Activated CD4-positive, alpha-beta T cell treated with anti-CD3 and anti-CD28 coated beads, Interleukin-2, amount 50 U/mL, for 4 hours (primary cell): ENCODE measurements around the gene GNAQ.

Experiments
- DNase-seq, 2 experiments: peaks; one replicate each; pipeline ENCODE4 v3.0.0-alpha.2; 2020

The GNAQ gene

DNA sequence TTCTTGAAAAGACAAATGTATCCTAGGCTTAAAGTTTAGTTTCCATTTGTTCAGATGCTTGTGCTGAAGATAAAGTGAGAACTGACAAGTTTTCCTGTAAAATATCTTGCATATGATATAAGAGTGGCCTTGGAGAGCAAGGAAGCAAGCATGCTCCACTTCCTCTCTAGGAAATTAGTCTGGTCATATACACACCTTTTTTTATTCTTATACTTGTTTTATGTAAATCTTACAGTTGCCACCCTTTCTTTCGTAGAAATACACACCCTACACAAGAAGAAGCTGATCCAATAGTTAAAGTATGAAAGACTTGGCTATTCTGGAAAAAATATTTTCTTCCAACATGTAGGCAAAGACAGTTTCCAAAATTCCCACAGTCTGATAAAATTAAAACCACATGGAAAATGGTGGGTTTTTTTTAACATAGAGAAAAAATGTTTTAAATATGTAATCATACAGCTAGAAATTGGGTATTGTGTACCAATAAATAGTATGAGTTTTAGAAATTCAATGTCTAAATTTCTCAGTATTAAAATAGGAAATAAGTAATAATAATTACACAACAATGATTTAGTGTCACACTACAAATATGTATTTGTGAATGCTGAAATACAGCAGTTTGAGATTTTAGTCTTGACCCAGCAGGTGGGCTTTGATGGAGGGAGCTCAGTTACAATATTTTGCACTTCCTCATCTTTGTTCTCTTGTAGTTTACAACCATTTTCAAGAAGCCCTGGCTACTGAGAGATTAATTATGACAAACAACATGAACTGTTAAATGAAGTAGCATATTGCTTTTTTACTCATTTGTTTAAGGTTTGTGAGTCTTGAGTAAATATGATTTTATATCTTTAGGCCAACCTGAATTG lies 197.8 kb downstream of the GNAQ start:
- no peak for DNase-seq

DNA sequence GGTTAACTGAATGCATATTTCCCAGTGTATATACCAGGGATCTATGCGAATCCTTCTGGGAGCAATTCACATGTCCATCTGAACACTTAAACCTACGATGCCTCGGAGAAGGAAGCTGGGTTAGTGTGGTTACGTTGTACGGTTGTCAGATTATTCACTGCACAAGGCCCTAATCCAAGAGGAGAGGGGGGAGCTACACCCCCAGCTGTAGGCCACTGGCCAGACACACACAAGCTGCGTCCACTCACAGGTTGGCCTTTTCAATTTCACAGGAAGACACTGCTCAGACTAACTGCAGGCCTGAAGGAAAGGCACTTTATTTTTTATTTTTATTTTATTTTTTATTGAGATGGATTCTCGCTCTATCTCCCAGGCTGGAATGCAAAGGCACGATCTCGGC lies 199.0 kb downstream of the GNAQ start:
- no peak for DNase-seq

DNA sequence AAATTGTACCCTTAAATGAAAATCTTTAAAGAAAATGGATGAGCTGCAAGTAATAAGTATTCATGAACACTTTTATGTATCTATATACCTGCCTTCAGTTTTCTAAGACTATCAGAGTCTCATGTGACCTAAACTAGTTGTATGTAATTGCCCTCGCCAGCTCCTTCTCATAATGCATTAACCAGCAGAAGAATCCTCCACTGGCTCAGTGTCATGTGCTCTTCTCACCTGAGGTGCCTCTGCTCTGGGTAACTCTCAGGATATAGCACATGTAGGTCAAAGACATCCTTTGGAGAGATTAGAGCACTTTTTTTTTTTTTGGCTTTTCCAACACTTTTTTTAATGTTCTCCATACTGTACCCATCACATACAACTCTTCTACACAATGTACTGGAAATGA lies 199.8 kb downstream of the GNAQ start:
- DNase-seq, result no peak

DNA sequence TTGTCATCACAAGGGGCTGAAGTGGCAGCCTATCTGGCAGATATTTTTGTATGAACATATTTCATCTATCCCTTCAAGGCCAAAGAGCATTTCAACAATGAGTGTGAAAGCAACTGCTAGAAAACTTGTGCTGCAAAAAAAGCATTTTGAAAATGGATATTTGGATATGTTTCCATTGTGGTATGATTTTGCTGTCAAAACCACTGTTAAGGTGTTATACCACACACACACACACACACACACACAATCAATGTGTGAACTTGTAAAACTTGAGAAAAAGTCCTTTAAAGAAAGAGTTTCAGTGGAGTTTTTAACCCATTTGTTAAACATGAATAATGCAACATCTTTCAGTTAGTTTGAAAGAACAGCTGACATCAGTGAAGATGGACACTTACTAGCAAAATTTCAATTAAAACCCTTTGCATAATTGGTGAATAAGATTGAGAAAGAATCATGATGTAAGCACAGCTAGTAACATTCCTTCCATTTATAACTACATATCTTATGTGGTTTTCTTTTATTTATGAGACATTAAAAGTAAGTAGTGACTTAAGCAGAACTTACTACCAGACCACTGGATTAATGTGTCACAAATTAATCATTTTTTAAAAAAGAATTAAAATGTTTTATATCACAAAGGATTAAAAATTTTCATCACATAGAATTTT lies 200.9 kb downstream of the GNAQ start:
- no peak for DNase-seq

DNA sequence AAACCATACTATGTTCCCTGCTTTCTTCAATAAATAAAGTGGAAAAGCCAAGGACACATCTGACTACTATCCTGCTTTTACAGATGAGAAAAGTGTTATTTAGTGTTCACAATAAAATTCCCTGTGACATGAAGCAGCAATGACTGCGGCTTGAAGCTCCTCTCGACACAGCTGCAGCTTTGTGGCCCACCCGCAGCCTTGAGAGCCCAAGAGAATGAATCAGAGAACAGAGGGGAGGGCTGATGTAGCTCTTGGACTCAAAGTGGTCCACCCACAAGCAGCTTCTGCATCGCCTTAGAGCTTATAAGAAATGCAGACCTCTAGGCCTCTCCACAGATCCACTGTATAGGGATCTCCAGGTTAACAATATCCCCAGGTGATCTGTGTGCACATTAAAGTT lies 202.2 kb downstream of the GNAQ start:
- DNase-seq, result no peak

DNA sequence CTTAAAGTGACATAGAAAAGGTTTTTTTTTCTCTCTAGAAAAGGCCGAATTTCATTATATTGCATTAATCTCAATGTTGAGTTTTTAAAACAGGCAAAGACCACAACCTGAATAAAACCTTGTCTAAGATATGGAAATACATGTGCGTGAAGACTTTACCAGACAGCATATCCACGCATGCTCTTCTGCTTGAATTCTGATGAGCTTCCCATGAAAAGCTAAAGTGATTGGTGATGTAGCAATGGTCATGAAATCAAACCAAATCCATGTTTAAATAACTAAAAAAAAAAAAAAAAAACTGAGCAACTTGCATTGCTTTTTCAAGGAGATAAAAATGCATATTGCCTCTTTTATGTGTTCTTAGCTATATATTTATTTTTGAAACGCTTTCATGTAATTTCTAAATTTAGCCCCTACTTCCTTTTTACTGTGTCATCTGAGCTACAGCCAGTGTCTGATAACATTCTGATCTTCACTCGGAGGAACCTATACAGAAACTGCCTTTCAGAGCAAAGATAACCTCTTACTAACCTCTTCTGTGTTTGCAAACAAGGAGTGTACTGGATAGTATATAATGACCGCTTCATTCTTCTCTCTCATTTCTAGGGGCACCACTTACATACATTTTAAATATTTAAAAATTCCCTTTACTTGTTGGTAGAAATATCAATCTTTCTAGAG lies 204.4 kb downstream of the GNAQ start:
- no peak for DNase-seq

DNA sequence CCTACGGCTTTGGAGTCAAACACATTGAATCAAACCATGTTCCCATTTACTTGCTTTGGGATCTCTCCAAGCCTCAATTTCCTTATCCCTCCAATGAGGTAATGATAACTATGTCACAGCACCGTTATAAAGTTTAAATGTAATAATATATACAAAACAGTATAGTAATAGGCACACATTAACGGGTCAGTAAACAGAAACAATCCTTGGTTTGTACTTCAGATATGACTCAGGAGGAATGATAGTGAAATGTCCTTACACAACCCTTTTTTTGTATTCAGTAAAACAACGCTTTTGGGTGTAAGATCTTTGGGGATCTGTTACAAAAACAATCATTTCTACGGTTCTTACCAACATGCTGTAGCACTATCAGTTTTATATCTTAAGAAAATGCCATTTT lies 205.0 kb downstream of the GNAQ start:
- no peak for DNase-seq

DNA sequence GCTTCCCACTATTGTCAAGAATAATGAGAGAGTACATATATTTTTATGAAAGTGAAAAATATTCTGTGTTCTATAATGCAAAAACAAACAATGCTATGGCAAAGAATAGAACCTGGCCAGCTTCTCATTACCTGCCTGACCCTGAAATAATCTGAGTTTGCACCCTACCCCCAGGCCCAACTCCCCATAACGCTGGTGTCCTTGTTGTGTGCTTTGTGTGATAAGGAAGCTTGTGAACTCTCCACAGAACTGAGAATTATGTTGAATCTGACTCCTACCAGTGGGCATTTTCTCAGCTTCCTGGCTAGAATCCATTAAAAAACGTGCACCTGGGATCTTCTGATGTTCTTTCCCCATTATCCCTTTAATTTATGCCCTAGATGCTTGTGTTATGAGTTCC lies 205.5 kb downstream of the GNAQ start:
- no peak for DNase-seq

DNA sequence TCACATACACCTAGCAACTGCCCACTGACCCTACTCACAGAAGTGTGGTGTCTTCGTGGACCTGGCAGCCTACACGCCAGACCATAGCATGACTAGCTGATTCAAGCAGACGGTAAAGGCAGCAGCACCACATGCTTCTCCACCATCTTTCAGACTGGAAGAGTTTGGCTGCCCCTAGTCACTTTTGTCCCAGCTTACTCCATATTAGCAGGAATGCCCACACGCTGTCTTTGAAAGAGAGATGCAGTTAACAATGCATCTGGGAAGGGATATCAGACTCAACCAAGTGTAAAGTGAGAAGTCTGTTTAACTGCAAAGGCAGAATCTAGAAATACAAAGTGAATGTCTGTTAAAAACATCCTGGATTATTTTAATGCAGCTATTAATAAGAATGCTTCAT lies 206.2 kb downstream of the GNAQ start:
- DNase-seq, result no peak

DNA sequence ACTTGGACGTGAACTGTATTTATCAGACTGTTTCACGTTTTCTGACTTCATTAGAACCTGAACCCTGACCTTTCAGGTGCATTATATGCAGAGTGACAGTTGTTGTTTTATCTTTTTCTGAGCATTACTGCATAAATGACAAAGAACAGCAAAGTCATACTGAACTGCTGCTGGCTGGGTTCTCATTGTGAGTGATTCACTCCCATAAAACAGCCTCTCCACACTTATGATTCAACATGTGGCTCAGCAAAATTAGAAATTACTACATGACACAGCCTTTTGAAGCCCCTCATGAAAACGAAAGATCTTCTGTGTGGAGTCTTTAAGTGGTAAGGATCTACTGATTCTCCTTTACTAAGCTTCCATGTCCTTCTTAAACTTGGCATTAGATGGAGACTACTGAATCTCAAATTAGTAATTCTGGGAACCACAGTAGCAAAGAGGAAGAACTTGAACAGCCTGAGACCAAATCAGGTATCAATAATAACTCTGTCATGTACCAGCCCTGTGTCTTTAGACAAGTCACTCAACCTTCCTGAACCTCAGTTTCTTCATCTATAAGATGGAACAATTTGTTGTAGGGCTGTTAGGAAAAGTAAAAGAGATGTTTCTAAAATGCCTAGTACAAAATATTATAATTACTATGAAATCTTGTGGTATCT lies 211.2 kb downstream of the GNAQ start:
- DNase-seq, result no peak

DNA sequence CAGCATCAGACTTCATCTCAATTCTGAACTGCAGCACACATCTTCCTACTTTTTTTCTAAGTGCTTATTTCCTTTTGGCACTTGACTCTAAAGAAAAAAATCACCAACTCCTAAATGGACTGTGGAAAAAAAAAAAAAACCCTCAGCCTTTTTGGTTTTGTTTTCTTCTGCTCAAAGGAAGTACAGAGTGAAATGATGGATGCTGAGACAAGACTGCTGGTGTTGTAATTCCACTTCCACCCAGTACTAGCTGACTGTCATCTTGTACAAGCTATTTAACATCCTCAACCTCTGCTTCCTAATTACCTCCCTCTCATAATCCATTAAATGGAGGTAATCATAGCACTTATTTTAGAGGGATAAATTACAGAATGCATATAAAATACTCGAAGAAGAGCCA lies 212.0 kb downstream of the GNAQ start:
- no peak for DNase-seq

DNA sequence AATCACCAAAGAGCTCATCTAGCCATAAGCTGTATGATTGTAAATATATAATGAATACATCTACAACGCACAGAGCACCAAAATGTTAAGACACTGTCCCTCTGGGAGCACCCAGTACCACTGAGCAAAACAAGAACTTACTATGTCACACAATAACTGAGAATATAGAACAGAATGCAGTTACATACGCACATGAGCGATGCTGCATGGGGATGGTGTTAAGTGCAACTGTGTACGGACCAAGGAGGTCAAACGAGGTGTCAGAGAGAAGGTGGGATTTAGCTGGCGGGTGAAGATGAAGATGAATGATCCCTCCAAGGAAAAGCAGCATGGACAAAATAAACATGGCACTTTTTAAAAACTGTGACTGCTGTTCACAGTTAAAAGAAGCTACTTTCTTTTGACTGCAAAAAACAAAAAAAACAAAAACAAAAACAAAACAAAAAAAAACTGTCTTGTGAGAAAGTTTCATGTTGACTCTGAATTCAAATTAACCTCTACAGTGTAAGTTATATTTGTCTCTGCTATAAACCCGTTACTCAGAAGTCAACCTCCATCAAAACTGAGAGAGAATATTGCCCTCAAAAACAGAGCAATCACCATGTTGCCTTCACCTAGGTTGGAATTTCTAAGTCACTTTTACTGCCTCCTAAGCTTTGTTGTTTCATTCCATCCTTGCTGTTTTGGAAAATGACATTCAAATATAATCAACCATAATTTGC lies 213.9 kb downstream of the GNAQ start:
- no peak for DNase-seq

DNA sequence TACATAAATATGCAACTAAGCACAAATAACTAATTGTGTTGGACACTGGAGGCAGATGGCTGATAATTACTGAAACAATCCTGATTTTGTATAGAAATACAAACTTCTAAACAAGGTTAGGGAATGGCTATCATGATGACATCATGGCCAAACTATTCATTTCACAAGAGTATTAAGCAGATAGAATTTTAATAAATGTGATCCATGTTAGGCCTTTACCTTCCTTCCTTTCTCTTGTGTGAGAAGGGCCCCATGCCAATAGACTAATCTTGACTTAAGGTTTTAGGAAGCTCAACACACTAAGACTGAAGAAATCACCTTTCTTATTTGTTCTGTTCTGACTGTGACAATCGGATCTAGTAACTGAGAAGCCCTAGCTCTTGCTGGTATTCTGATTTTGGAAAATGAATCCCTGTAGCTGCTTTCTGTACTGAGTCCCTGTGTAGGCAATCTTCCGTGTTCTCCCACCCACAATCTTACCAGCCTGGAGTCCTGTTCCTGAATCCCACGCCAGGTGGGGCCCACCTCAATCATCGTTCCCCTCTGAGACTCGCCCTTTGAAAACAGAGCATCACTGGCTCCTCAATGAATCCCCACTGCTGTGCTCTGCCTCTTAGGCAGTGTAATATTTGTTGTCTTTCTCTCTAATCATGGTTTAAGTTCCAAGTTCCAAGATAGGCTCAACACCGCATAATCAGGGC lies 214.8 kb downstream of the GNAQ start:
- no peak for DNase-seq

DNA sequence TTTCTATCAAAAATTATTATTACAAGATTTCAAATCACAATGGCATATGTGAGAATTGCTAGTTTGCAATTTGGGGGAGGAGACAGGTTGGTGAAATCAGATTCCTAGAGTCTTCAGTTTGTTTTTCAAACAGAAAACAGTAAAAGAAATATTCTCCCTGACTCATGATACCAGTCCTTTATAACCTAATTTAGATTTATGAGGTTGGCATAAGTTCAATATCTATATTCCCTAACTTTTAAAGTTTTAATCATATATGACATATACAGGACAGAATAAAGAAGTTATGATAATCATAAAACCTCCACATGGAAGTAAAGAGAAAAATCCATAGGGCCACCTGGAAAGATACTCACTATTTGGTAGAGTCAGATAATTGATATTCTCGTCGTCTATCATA lies 216.4 kb downstream of the GNAQ start:
- DNase-seq, result no peak

DNA sequence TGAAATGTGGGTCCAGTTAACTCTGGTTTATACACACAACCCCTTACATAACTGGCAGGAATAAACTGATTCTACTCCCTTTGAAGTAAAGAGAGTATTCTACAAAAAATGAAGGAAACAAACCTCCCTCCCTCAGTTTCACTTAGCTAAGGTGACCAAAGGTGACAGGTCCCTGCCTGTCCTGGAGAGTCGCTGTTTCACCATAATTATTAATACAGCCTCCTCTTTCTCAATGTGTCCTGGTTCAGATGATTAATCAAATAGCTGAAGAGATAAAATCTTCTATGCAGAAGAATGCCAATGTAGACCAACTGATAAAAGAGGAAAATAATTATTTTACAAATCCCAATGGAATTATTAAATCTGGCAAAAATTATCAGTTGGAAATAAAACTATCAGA lies 219.8 kb downstream of the GNAQ start:
- DNase-seq, result no peak

DNA sequence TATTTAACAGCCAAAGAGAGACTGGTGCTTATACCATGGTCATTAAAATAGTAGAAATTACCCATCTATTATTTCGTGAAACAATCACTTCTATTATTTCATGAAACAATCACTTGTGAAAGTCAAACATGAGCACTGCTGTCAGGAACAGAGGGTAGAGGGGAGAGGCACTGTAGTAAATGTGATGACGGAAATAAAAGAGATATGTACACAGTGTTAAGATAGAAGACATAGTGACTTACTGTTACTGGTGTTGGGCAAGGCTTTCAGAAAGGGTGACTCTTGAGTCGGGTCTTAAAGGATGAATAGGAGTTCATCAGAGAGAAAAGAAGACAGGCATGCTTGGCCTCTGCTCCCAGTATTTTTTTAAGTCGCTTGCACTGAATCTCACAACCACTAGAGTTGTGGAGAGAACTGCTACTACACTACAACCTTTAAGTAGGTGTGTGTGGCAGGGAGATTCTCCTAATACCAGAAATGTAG lies 220.9 kb downstream of the GNAQ start:
- DNase-seq, result no peak

DNA sequence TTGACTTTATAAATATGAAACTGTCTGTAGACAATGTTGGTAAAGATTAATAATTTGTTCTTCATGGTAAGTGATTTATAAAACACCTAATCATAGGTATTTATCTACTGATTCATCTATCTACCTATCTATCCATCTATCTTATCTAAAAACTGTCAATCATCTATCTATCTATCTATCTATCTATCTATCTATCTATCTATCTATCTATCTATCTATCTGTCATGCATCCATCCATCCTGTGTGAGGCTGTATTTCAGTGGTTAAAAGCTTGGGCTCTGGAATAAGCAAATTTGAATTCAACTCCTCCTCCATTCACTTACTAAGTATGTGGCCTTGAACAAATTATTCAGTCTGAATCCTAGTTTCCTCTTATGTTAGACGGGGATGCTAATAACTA lies 221.6 kb downstream of the GNAQ start:
- DNase-seq, result no peak

DNA sequence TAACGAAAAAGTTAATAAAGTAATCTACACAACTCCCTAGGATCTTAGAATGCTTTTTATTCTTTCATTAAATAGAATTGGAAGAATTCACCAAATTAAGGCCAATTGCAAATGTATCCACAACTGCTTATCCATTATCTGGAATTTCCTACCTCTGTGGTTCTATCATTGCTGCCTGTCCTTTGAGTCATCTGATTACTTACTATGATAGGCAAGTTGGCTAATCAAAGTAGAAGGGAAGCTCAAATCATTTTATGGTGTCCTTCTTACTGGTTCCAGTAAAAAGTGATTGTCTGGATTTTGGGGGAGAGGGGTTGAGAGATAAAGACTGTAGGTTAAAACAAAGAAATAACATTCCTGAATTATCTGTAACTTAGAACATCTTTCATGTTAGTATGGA lies 222.1 kb downstream of the GNAQ start:
- no peak for DNase-seq

DNA sequence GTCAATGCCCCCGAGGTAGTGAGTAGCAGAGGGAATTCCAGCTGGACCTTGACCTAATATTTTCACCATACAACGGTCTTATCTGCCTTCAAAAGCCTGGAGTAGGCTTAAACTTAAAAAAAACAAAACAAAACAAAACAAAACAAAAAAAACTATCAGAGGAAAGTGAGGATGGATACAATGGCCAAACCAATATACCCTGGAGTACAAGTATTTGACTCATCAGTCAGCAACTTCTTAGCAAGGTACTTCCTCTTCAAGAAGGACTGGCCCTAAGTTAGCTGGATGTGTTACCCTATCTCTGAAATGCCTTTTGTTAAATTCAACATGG lies 222.9 kb downstream of the GNAQ start:
- no peak for DNase-seq

DNA sequence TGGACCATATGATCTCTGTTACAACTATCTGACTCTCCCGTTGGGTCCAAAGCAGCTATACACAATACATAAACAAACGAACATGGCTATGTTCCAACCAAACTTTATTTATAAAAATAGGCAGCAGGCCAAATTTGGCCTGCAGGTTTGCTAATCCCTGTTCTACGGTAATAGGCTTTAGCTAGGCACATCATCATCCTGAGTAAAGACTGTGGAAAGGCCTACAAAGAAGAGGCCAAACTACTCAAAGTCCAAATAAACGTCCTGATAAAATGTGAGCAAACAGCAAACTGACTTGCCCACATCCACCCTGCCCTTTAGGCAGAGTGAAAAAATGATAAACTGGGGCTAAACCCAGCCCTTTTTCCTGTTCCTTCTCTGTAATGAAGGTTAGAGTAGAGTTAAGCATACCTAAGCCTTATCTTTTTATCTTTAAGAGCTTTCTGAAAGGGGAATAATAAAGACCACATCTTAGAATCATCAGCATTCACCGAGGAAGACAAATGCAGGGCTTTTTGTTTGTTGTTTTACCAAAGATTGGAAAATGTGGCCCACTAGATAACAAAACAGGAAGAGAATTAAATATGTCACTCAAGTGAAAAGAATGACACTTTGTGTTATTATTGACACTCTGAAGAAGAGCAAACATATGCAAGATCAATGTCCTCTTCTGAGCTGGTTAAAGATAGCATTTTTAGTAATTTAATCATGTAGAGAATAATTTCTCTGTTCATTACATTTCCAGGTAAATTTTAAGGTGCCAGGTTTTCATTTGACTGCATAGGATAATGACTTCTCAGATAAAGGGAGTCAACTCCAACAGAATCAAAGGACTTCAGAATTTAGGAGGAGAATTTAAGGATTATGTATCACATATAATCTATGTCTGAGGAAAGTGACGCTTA lies 223.5 kb downstream of the GNAQ start:
- no peak for DNase-seq

DNA sequence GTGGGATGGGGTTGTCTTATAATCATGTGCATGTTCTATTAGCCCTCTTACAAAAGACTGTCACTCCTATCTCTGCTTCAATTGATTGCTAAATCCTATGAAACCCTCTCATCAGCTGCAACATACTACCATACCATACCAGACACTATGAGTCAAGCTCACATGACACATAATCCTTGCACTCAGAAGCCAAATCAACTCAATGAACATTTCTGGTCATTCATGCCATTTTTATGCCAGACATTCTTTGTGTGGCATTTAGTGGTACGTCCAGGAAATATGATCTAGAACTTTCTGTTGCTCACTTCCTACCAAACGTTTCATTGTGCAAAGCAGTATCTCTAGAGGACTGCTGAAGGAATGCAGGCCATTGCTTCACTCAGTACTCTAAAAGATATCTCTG lies 224.3 kb downstream of the GNAQ start:
- DNase-seq, result no peak
